GM23338 (cell line): Measurements from ENCODE around the gene UBXN2A. TPM values are rescaled to one million over a fixed set of nuclear protein-coding genes. Genes with fewer than 3 reads are reported as not detected.

Experiments
- ATAC-seq: fragments of 200-7000 bp; cut with Tn5 transposase; 3 replicates; pipeline ENCODE4 v1.9.1; 2020
- DNase-seq: peaks from one replicate; pipeline ENCODE4 v3.0.0-alpha.2; 2015; ENCODE audit warnings: low spot score
- H2AFZ ChIP-seq: fragments of 200-600 bp; sonication (generic); 2 replicates; pipeline ENCODE4 v1.8.0; 2016; ENCODE audit warnings: antibody characterized with exemption, mild to moderate bottlenecking, moderate library complexity
- H3F3A ChIP-seq: fragments of 200-600 bp; sonication (generic); replicated peaks from 2 replicates; pipeline ENCODE4 v1.8.0; 2017; ENCODE audit warnings: antibody characterized with exemption, mixed run types, low read depth
- H3K27ac ChIP-seq: fragments of 200-600 bp; sonication (generic); 2 replicates; pipeline ENCODE4 v1.6.1; 2016; ENCODE audit warnings: low read depth
- H3K27me3 ChIP-seq: fragments of 200-600 bp; sonication (generic); 2 replicates; pipeline ENCODE4 v1.8.0; 2016; ENCODE audit warnings: mild to moderate bottlenecking, mixed run types, moderate library complexity; ENCODE audit not compliant: insufficient read depth
- H3K36me3 ChIP-seq: fragments of 200-600 bp; sonication (generic); 2 replicates; pipeline ENCODE4 v1.8.0; 2016; ENCODE audit warnings: mild to moderate bottlenecking; ENCODE audit not compliant: insufficient read depth
- H3K4me1 ChIP-seq: fragments of 200-600 bp; sonication (generic); 2 replicates; pipeline ENCODE4 v1.8.0; 2016; ENCODE audit warnings: mild to moderate bottlenecking, moderate library complexity; ENCODE audit not compliant: insufficient read depth
- H3K4me2 ChIP-seq: fragments of 200-600 bp; sonication (generic); 2 replicates; pipeline ENCODE4 v1.7.1; 2017; ENCODE audit warnings: mixed run types
- H3K4me3 ChIP-seq: fragments of 200-600 bp; sonication (generic); 2 replicates; pipeline ENCODE4 v1.6.1; 2016; ENCODE audit warnings: mixed run types
- H3K79me2 ChIP-seq: fragments of 200-600 bp; sonication (generic); replicated peaks from 2 replicates; pipeline ENCODE4 v1.8.0; 2017; ENCODE audit warnings: mild to moderate bottlenecking; ENCODE audit not compliant: insufficient read depth
- H3K9me2 ChIP-seq: fragments of 200-600 bp; sonication (generic); 2 replicates; pipeline ENCODE4 v1.8.0; 2017; ENCODE audit not compliant: insufficient read depth
- H4K20me1 ChIP-seq: fragments of 200-600 bp; sonication (generic); replicated peaks from 2 replicates; pipeline ENCODE4 v1.8.0; 2017; ENCODE audit warnings: mild to moderate bottlenecking; ENCODE audit not compliant: insufficient read depth
- H3K27ac Mint-ChIP-seq: 2 replicates; pipeline ENCODE4 v1.8.0; 2020; ENCODE audit warnings: inconsistent platforms, mild to moderate bottlenecking, moderate library complexity, mixed read lengths
- H3K27me3 Mint-ChIP-seq: 3 replicates; pipeline ENCODE4 v1.8.0; 2022; ENCODE audit warnings: low read depth, mild to moderate bottlenecking, moderate library complexity, mixed read lengths, inconsistent platforms; ENCODE audit not compliant: insufficient read depth, poor library complexity
- H3K36me3 Mint-ChIP-seq: 3 replicates; pipeline ENCODE4 v1.8.0; 2021; ENCODE audit warnings: low read depth, mild to moderate bottlenecking, inconsistent platforms, moderate library complexity, mixed read lengths
- H3K4me1 Mint-ChIP-seq: 3 replicates; pipeline ENCODE4 v1.8.0; 2020; ENCODE audit warnings: mild to moderate bottlenecking, inconsistent platforms, mixed read lengths
- H3K4me3 Mint-ChIP-seq: 3 replicates; pipeline ENCODE4 v1.8.0; 2021; ENCODE audit warnings: moderate library complexity, mild to moderate bottlenecking, inconsistent platforms, mixed read lengths
- H3K9me3 Mint-ChIP-seq: 3 replicates; pipeline ENCODE4 v1.8.0; 2020; ENCODE audit warnings: moderate library complexity, mild to moderate bottlenecking, inconsistent platforms, mixed read lengths
- CREB1 ChIP-seq: fragments of 250-450 bp; sonication (Bioruptor Pico); IDR thresholded peaks from 2 replicates; pipeline ENCODE4 v1.5.0; 2020; ENCODE audit warnings: low read depth, mild to moderate bottlenecking, moderate library complexity
- EZH2 ChIP-seq: fragments of 200-600 bp; sonication (generic); IDR thresholded peaks from one replicate; pipeline ENCODE4 v1.8.0; 2017; ENCODE audit warnings: antibody characterized with exemption, mild to moderate bottlenecking, low read depth; ENCODE audit not compliant: unreplicated experiment
- EZH2phosphoT487 ChIP-seq: fragments of 200-600 bp; sonication (generic); IDR thresholded peaks from one replicate; pipeline ENCODE4 v1.8.1; 2018; ENCODE audit warnings: antibody characterized with exemption; ENCODE audit not compliant: unreplicated experiment
- JUNB ChIP-seq: IDR thresholded peaks from one replicate; pipeline ENCODE4 v1.6.1; 2016; ENCODE audit warnings: antibody characterized with exemption; ENCODE audit not compliant: unreplicated experiment
- NANOG ChIP-seq: IDR thresholded peaks from 2 replicates; pipeline ENCODE4 v1.6.1; 2016; ENCODE audit warnings: antibody characterized with exemption, borderline replicate concordance
- POLR2AphosphoS5 ChIP-seq: IDR thresholded peaks from 2 replicates; pipeline ENCODE4 v1.6.1; 2016; ENCODE audit warnings: antibody characterized with exemption, low read depth
- STAT1 ChIP-seq: IDR thresholded peaks from one replicate; pipeline ENCODE4 v1.6.1; 2016; ENCODE audit warnings: antibody characterized with exemption; ENCODE audit not compliant: unreplicated experiment
- ZNF114 ChIP-seq: fragments of 250-450 bp; sonication (Bioruptor Pico); IDR thresholded peaks from 2 replicates; pipeline ENCODE4 v1.5.0; 2020; ENCODE audit warnings: mild to moderate bottlenecking, moderate library complexity
- ZNF331 ChIP-seq: fragments of 250-450 bp; sonication (Bioruptor Pico); IDR thresholded peaks from 2 replicates; pipeline ENCODE4 v1.5.0; 2020; ENCODE audit warnings: low read depth, mild to moderate bottlenecking, moderate library complexity
- polyA plus RNA-seq: library from polyadenylated mRNA; unstranded; fragments of >200 nt; fragmentation: Nextera tagmentation; extraction: Ambion mirVana; gene quantifications from 2 replicates; pipeline ENCODE4 v1.2.1, GENCODE V29; 2016
- total RNA-seq: library from RNA; depleted of rRNA; stranded (reverse); fragments of >200 nt; shearing (Covaris generic); gene quantifications from 2 replicates; pipeline ENCODE4 v1.2.3, GENCODE V29; 2014
- TF ChIP-seq, protein P1 (sequence below): fragments of 250-450 bp; sonication (Bioruptor Pico); IDR thresholded peaks from 2 replicates; pipeline ENCODE4 v1.5.0; 2020; ENCODE audit warnings: mild to moderate bottlenecking, moderate library complexity
- TF ChIP-seq, protein P2 (sequence below): IDR thresholded peaks from one replicate; pipeline ENCODE4 v1.6.1; 2018; ENCODE audit warnings: antibody characterized with exemption; ENCODE audit not compliant: unreplicated experiment
- TF ChIP-seq, protein P3 (sequence below), 2 experiments: fragments of 200-600 bp in 1 of 2; sonication (generic) in 1 of 2; conservative IDR thresholded peaks; 2 replicates each; pipeline versions ENCODE4 v1.5.1 to v1.6.1; 2016 to 2017; ENCODE audit warnings: antibody characterized with exemption in 2 of 2, low read depth in 2 of 2, mild to moderate bottlenecking in 2 of 2, moderate library complexity in 1 of 2
- TF ChIP-seq, protein P4 (sequence below): IDR thresholded peaks from 2 replicates; pipeline ENCODE4 v1.6.1; 2016; ENCODE audit warnings: antibody characterized with exemption

The UBXN2A gene
- total and polyA plus RNA-seq, 2 experiments from 2014 or later = 11.5 to 12.1 TPM

DNA sequence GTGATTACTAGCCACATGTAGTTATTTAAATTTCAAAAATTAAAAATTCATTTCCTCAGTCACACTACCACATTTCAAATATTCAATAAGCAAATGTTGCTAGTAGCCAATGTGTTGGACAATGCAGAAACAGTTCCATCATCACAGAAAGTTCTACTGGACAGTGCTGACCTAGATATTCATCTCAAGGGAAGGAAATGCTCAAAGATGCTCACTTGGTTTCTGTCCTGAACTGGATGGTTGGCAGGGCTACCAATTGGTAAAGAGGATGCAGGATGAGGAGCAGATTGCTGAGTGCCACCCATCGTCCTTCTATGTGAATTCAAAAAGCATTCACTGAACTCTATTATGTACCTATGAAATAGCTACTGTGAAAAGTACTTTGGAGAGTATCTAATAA, 6.0 kb upstream of the UBXN2A start:
- ATAC-seq (no peak), DNase-seq (no peak)
- H3K4me2 ChIP-seq = no peak overlapping the region

More for the DNA sequence above, 6.0 kb upstream of the UBXN2A start:
- Histone ChIP-seq H3K79me2 (no peaks in the 10 kb centered on the region), H3K27me3 (no peaks in the 10 kb centered on the region), H3F3A (peaks cover 11% of the 10 kb centered on the region; the same call in 1 of the 2 replicates), H4K20me1 (no peaks in the 10 kb centered on the region), H3K9me2 (no peaks in the 10 kb centered on the region), H2AFZ (no peak overlapping the region), H3K4me3 (no peak overlapping the region), H3K27ac (no peak overlapping the region), H3K4me1 (peaks cover 8% of the 10 kb centered on the region), H3K36me3 (0 out of 2 replicates have a peak, but pooled peaks cover 5% of the 10 kb centered on the region)
- TF ChIP-seq NANOG (no peak), STAT1 (no peak), EZH2phosphoT487 (no peak), POLR2AphosphoS5 (no peak), ZNF114 (CRISPR knock-in tag) (no peak), CREB1 (no peak), ZNF331 (CRISPR knock-in tag) (no peak), JUNB (no peak), EZH2 (no peak)
- TF ChIP-seq, protein P1, sequence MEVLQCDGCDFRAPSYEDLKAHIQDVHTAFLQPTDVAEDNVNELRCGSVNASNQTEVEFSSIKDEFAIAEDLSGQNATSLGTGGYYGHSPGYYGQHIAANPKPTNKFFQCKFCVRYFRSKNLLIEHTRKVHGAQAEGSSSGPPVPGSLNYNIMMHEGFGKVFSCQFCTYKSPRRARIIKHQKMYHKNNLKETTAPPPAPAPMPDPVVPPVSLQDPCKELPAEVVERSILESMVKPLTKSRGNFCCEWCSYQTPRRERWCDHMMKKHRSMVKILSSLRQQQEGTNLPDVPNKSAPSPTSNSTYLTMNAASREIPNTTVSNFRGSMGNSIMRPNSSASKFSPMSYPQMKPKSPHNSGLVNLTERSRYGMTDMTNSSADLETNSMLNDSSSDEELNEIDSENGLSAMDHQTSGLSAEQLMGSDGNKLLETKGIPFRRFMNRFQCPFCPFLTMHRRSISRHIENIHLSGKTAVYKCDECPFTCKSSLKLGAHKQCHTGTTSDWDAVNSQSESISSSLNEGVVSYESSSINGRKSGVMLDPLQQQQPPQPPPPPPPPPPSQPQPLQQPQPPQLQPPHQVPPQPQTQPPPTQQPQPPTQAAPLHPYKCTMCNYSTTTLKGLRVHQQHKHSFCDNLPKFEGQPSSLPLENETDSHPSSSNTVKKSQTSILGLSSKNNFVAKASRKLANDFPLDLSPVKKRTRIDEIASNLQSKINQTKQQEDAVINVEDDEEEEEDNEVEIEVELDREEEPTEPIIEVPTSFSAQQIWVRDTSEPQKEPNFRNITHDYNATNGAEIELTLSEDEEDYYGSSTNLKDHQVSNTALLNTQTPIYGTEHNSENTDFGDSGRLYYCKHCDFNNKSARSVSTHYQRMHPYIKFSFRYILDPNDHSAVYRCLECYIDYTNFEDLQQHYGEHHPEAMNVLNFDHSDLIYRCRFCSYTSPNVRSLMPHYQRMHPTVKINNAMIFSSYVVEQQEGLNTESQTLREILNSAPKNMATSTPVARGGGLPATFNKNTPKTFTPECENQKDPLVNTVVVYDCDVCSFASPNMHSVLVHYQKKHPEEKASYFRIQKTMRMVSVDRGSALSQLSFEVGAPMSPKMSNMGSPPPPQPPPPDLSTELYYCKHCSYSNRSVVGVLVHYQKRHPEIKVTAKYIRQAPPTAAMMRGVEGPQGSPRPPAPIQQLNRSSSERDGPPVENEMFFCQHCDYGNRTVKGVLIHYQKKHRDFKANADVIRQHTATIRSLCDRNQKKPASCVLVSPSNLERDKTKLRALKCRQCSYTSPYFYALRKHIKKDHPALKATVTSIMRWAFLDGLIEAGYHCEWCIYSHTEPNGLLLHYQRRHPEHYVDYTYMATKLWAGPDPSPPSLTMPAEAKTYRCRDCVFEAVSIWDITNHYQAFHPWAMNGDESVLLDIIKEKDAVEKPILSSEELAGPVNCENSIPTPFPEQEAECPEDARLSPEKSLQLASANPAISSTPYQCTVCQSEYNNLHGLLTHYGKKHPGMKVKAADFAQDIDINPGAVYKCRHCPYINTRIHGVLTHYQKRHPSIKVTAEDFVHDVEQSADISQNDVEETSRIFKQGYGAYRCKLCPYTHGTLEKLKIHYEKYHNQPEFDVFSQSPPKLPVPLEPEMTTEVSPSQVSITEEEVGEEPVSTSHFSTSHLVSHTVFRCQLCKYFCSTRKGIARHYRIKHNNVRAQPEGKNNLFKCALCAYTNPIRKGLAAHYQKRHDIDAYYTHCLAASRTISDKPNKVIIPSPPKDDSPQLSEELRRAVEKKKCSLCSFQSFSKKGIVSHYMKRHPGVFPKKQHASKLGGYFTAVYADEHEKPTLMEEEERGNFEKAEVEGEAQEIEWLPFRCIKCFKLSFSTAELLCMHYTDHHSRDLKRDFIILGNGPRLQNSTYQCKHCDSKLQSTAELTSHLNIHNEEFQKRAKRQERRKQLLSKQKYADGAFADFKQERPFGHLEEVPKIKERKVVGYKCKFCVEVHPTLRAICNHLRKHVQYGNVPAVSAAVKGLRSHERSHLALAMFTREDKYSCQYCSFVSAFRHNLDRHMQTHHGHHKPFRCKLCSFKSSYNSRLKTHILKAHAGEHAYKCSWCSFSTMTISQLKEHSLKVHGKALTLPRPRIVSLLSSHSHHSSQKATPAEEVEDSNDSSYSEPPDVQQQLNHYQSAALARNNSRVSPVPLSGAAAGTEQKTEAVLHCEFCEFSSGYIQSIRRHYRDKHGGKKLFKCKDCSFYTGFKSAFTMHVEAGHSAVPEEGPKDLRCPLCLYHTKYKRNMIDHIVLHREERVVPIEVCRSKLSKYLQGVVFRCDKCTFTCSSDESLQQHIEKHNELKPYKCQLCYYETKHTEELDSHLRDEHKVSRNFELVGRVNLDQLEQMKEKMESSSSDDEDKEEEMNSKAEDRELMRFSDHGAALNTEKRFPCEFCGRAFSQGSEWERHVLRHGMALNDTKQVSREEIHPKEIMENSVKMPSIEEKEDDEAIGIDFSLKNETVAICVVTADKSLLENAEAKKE (CRISPR knock-in tag) = no peak
- TF ChIP-seq, protein P2, sequence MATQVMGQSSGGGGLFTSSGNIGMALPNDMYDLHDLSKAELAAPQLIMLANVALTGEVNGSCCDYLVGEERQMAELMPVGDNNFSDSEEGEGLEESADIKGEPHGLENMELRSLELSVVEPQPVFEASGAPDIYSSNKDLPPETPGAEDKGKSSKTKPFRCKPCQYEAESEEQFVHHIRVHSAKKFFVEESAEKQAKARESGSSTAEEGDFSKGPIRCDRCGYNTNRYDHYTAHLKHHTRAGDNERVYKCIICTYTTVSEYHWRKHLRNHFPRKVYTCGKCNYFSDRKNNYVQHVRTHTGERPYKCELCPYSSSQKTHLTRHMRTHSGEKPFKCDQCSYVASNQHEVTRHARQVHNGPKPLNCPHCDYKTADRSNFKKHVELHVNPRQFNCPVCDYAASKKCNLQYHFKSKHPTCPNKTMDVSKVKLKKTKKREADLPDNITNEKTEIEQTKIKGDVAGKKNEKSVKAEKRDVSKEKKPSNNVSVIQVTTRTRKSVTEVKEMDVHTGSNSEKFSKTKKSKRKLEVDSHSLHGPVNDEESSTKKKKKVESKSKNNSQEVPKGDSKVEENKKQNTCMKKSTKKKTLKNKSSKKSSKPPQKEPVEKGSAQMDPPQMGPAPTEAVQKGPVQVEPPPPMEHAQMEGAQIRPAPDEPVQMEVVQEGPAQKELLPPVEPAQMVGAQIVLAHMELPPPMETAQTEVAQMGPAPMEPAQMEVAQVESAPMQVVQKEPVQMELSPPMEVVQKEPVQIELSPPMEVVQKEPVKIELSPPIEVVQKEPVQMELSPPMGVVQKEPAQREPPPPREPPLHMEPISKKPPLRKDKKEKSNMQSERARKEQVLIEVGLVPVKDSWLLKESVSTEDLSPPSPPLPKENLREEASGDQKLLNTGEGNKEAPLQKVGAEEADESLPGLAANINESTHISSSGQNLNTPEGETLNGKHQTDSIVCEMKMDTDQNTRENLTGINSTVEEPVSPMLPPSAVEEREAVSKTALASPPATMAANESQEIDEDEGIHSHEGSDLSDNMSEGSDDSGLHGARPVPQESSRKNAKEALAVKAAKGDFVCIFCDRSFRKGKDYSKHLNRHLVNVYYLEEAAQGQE = no peak
- TF ChIP-seq, protein P3, sequence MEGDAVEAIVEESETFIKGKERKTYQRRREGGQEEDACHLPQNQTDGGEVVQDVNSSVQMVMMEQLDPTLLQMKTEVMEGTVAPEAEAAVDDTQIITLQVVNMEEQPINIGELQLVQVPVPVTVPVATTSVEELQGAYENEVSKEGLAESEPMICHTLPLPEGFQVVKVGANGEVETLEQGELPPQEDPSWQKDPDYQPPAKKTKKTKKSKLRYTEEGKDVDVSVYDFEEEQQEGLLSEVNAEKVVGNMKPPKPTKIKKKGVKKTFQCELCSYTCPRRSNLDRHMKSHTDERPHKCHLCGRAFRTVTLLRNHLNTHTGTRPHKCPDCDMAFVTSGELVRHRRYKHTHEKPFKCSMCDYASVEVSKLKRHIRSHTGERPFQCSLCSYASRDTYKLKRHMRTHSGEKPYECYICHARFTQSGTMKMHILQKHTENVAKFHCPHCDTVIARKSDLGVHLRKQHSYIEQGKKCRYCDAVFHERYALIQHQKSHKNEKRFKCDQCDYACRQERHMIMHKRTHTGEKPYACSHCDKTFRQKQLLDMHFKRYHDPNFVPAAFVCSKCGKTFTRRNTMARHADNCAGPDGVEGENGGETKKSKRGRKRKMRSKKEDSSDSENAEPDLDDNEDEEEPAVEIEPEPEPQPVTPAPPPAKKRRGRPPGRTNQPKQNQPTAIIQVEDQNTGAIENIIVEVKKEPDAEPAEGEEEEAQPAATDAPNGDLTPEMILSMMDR (conservative IDR thresholded peaks at IDR 0.05; ENCODE audit: low read depth in 2 of 2) = no peak
- TF ChIP-seq, protein P4, sequence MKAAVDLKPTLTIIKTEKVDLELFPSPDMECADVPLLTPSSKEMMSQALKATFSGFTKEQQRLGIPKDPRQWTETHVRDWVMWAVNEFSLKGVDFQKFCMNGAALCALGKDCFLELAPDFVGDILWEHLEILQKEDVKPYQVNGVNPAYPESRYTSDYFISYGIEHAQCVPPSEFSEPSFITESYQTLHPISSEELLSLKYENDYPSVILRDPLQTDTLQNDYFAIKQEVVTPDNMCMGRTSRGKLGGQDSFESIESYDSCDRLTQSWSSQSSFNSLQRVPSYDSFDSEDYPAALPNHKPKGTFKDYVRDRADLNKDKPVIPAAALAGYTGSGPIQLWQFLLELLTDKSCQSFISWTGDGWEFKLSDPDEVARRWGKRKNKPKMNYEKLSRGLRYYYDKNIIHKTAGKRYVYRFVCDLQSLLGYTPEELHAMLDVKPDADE = no peak
- H3K36me3 Mint-ChIP-seq = peaks cover 14% of the 10 kb centered on the region; the same call in 2 of the 3 replicates
- H3K4me1 Mint-ChIP-seq = peaks cover 6% of the 10 kb centered on the region
- H3K9me3 Mint-ChIP-seq = no peaks in the 10 kb centered on the region; the same call in 2 of the 3 replicates
- no peak overlapping the region for H3K27ac Mint-ChIP-seq
- no peak overlapping the region for H3K4me3 Mint-ChIP-seq
- H3K27me3 Mint-ChIP-seq = peaks cover 9% of the 10 kb centered on the region
